C4-2B (cell line): ENCODE results near the gene IL19.

Experiments
- ZFX ChIP-seq: fragments of 450-650 bp; IDR thresholded peaks from 2 replicates; pipeline ENCODE4 v1.6.1; 2017
- TF ChIP-seq, protein P1 (sequence below): fragments of 450-650 bp; conservative IDR thresholded peaks from 2 replicates; pipeline ENCODE4 v1.5.1; 2017; ENCODE audit warnings: mild to moderate bottlenecking

GRCh38 chr1:206751891-206752290 is 18.7 kb upstream of the IL19 start:
- TF ChIP-seq, protein P1, sequence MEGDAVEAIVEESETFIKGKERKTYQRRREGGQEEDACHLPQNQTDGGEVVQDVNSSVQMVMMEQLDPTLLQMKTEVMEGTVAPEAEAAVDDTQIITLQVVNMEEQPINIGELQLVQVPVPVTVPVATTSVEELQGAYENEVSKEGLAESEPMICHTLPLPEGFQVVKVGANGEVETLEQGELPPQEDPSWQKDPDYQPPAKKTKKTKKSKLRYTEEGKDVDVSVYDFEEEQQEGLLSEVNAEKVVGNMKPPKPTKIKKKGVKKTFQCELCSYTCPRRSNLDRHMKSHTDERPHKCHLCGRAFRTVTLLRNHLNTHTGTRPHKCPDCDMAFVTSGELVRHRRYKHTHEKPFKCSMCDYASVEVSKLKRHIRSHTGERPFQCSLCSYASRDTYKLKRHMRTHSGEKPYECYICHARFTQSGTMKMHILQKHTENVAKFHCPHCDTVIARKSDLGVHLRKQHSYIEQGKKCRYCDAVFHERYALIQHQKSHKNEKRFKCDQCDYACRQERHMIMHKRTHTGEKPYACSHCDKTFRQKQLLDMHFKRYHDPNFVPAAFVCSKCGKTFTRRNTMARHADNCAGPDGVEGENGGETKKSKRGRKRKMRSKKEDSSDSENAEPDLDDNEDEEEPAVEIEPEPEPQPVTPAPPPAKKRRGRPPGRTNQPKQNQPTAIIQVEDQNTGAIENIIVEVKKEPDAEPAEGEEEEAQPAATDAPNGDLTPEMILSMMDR, result no peak
- no peak for TF ChIP-seq ZFX
